Occipital lobe (tissue), 2 donors: ENCODE results near the gene KCNS1. TPM values are rescaled to one million over a fixed set of nuclear protein-coding genes. Genes with fewer than 3 reads are reported as not detected.
A peak's percentile ranks its signal among the peaks of the same experiment; 100 is the strongest.
"Not testable (repeated sequence)": the region's sequence is repeated elsewhere in the genome, so short reads cannot be mapped to it uniquely, and the experiment has no call there.

Experiments
- DNase-seq: peaks from one replicate; lab custom pipeline; 2025; lab: John Stamatoyannopoulos, UW
- total RNA-seq: library from RNA; depleted of rRNA; stranded (reverse); fragments of >200 nt; gene quantifications from one replicate; pipeline ENCODE4 v1.2.3, GENCODE V29; 2014

KCNS1 gene
- total RNA-seq, result 2.7 TPM

GRCh38 chr20:45100563-45101245 lies at the start of gene KCNS1:
TSS of gene KCNS1 (minus strand) at chr20:45101127. CDS start at chr20:45099236, 1,891 bp downstream.
- peak; percentile 29 for DNase-seq

- DNase-seq, result no peak
These were observed 48.1 kb upstream of the KCNS1 start for GRCh38 chr20:45149062-45149461.

GRCh38 chr20:45140836-45141235 lies 39.9 kb upstream of the KCNS1 start:
- DNase-seq, result no peak

GRCh38 chr20:45139733-45140375 lies 38.9 kb upstream of the KCNS1 start:
- DNase-seq, result not testable (repeated sequence)

GRCh38 chr20:45138561-45139300 lies 37.8 kb upstream of the KCNS1 start:
- no peak for DNase-seq

GRCh38 chr20:45136911-45137310 lies 36.0 kb upstream of the KCNS1 start:
- no peak for DNase-seq

GRCh38 chr20:45128099-45128498 lies 27.2 kb upstream of the KCNS1 start:
- DNase-seq, result no peak

- DNase-seq, result no peak
These were observed 23.4 kb upstream of the KCNS1 start, which contains the start of gene WFDC12 for GRCh38 chr20:45124365-45124764. TSS of gene WFDC12 (minus strand) at chr20:45124465. CDS start at chr20:45124447, 18 bp downstream.

GRCh38 chr20:45121388-45121787 lies 20.5 kb upstream of the KCNS1 start:
- no peak for DNase-seq

GRCh38 chr20:45119556-45120266 lies 18.8 kb upstream of the KCNS1 start:
- no peak for DNase-seq

- no peak for DNase-seq
These were observed 17.1 kb upstream of the KCNS1 start for GRCh38 chr20:45118028-45118427.

- DNase-seq, result no peak
These were observed 16.7 kb upstream of the KCNS1 start for GRCh38 chr20:45117581-45117980.

GRCh38 chr20:45115829-45116228 lies 14.9 kb upstream of the KCNS1 start:
- no peak for DNase-seq

- DNase-seq, result no peak
These were observed 14.5 kb upstream of the KCNS1 start for GRCh38 chr20:45115386-45115774.

- DNase-seq, result no peak
These were observed 13.8 kb upstream of the KCNS1 start, which contains the start of gene WFDC5 for GRCh38 chr20:45114465-45115385. TSS of gene WFDC5 (minus strand) at chr20:45115174. CDS start at chr20:45115083, 91 bp downstream.

- DNase-seq, result no peak
These were observed 12.9 kb upstream of the KCNS1 start for GRCh38 chr20:45113865-45114264.

- DNase-seq, result no peak
These were observed 11.8 kb upstream of the KCNS1 start for GRCh38 chr20:45112754-45113153.

- no peak for DNase-seq
These were observed 11.0 kb upstream of the KCNS1 start for GRCh38 chr20:45111799-45112471.

- no peak for DNase-seq
These were observed 10.4 kb upstream of the KCNS1 start for GRCh38 chr20:45111285-45111684.

- no peak for DNase-seq
These were observed 9.4 kb upstream of the KCNS1 start for GRCh38 chr20:45110301-45110700.
